Measurements from ENCODE around the gene CCDC112. TPM values are rescaled to one million over a fixed set of nuclear protein-coding genes. Genes with fewer than 3 reads are reported as not detected.

The CCDC112 gene
- total RNA-seq, 1 experiment from 2014 or later, result 13.4 TPM

DNA sequence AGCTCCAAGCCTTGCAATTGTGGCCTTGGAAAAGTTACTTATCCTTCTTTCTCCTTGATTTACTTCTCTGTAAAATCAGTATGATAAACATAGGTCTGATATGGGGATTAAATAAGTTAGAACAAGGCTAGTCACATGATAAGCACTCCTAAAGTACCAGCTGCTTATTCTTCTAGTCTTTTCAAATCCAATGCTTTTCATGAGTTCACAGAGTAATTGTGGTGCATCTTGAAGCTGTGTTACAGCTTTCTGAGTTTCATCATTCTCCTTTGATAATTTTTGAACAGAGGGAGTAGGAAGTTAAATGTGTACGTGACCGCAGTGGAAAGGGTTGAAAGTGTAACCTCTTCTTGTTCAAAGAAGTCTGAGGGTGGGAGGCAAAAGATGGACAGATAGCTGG is 38.8 kb upstream of the CCDC112 start:
- CTCF ChIA-PET, result no interaction called here
- no peak for DNase-seq (ENCODE audit: low spot score)
- no peaks in the 10 kb centered on the region for H3K36me3 ChIP-seq (ENCODE audit: insufficient read depth, low read length, poor library complexity, severe bottlenecking)
- no peaks in the 10 kb centered on the region for H3K4me1 ChIP-seq (ENCODE audit: insufficient read depth, low read length, poor library complexity, severe bottlenecking)
- no TSS peak for BruUV-seq (replicated peaks)
- intact Hi-C loops (cut with micrococcal nuclease; ENCODE audit: unreplicated experiment), result no loop called here
- TF ChIP-seq, protein P1, sequence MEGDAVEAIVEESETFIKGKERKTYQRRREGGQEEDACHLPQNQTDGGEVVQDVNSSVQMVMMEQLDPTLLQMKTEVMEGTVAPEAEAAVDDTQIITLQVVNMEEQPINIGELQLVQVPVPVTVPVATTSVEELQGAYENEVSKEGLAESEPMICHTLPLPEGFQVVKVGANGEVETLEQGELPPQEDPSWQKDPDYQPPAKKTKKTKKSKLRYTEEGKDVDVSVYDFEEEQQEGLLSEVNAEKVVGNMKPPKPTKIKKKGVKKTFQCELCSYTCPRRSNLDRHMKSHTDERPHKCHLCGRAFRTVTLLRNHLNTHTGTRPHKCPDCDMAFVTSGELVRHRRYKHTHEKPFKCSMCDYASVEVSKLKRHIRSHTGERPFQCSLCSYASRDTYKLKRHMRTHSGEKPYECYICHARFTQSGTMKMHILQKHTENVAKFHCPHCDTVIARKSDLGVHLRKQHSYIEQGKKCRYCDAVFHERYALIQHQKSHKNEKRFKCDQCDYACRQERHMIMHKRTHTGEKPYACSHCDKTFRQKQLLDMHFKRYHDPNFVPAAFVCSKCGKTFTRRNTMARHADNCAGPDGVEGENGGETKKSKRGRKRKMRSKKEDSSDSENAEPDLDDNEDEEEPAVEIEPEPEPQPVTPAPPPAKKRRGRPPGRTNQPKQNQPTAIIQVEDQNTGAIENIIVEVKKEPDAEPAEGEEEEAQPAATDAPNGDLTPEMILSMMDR (conservative IDR thresholded peaks at IDR 0.05; ENCODE audit: low read depth, low read length), result no peak
- no peak for TF ChIP-seq EZH2 (IDR thresholded peaks at IDR 0.05; ENCODE audit: borderline replicate concordance, low read depth, low read length, poor library complexity, severe bottlenecking)
- H3K27ac ChIP-seq (ENCODE audit: low read depth, low read length, poor library complexity, severe bottlenecking), result no peak overlapping the region
- H3K4me3 ChIP-seq (ENCODE audit: low read depth, low read length, poor library complexity, severe bottlenecking), result no peak overlapping the region
- no peaks in the 10 kb centered on the region for H3K27me3 ChIP-seq (replicated peaks; ENCODE audit: insufficient read depth, low read depth, low read length, poor library complexity)
- H3K9me3 ChIP-seq (ENCODE audit: low read depth, low read length, poor library complexity, severe bottlenecking), result no peaks in the 10 kb centered on the region
- POLR2A ChIA-PET (ENCODE audit: low non-redundant PET), result no interaction called here

DNA sequence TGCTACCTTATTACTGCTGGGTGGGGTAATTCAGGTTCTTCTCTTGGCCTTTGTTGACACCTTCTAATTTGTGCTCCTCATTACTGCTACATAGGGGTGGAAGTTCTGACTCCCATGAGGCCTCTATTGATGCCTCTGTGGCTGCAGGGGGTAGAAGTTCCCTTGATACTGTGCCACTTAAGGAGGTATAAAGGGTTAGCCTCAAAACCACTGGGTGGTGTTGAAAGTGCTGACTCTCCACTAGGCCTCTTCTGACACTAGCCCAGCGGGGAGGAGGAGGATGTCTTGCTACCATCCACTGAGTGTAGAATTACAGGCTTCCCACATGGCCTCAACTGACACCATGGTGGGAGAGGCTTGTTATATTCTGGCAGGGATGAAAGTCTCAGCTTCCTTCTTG is 36.7 kb upstream of the CCDC112 start:
- no peak overlapping the region for H3K27ac ChIP-seq (ENCODE audit: low read depth, low read length, poor library complexity, severe bottlenecking)
- no peak for TF ChIP-seq EZH2 (IDR thresholded peaks at IDR 0.05; ENCODE audit: borderline replicate concordance, low read depth, low read length, poor library complexity, severe bottlenecking)
- TF ChIP-seq, protein P1 (conservative IDR thresholded peaks at IDR 0.05; ENCODE audit: low read depth, low read length), result no peak
- H3K27me3 ChIP-seq (replicated peaks; ENCODE audit: insufficient read depth, low read depth, low read length, poor library complexity), result no peaks in the 10 kb centered on the region
- BruUV-seq (replicated peaks), result no TSS peak
- no peak overlapping the region for H3K4me3 ChIP-seq (ENCODE audit: low read depth, low read length, poor library complexity, severe bottlenecking)
- ChIA-PET POLR2A (ENCODE audit: low non-redundant PET) (no interaction called here), CTCF (no interaction called here)
- no peaks in the 10 kb centered on the region for H3K9me3 ChIP-seq (ENCODE audit: low read depth, low read length, poor library complexity, severe bottlenecking)
- no peaks in the 10 kb centered on the region for H3K36me3 ChIP-seq (ENCODE audit: insufficient read depth, low read length, poor library complexity, severe bottlenecking)
- H3K4me1 ChIP-seq (ENCODE audit: insufficient read depth, low read length, poor library complexity, severe bottlenecking), result no peaks in the 10 kb centered on the region
- intact Hi-C loops (cut with micrococcal nuclease; ENCODE audit: unreplicated experiment), result no loop called here
- peak; percentile 6 for DNase-seq (ENCODE audit: low spot score)

DNA sequence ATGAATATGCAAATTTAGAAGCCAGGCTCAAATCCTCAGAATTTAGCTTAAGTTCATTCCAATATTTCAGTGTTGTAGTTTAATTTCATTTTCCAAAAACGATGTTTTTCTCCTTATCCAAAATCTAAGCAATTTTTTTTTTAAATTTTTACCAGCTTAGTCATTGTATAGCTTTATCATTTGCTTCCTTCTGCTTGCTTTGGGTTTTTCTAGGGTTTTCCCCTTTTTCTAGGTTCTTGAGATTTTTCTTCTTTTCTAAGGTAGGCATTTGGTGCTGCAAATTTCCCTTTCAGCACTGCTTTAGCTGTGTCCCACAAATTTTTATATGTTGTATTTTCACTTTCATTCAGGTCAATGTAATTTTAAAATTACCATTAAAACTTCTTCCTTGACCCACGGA is 34.4 kb upstream of the CCDC112 start:
- ChIA-PET POLR2A (ENCODE audit: low non-redundant PET) (interaction anchor here (0.7 kb wide), 1 partner anchor 1337 kb away, joined by 4 read pairs; no protein-coding TSS in a partner anchor), CTCF (no interaction called here)
- peaks cover under 1% of the 10 kb centered on the region for H3K27me3 ChIP-seq (replicated peaks; ENCODE audit: insufficient read depth, low read depth, low read length, poor library complexity)
- intact Hi-C loops (cut with micrococcal nuclease; ENCODE audit: unreplicated experiment), result no loop called here
- H3K36me3 ChIP-seq (ENCODE audit: insufficient read depth, low read length, poor library complexity, severe bottlenecking), result no peaks in the 10 kb centered on the region
- H3K4me1 ChIP-seq (ENCODE audit: insufficient read depth, low read length, poor library complexity, severe bottlenecking), result no peaks in the 10 kb centered on the region
- H3K27ac ChIP-seq (ENCODE audit: low read depth, low read length, poor library complexity, severe bottlenecking), result no peak overlapping the region
- no peak for DNase-seq (ENCODE audit: low spot score)
- no peak overlapping the region for H3K4me3 ChIP-seq (ENCODE audit: low read depth, low read length, poor library complexity, severe bottlenecking)
- BruUV-seq (replicated peaks), result no TSS peak
- H3K9me3 ChIP-seq (ENCODE audit: low read depth, low read length, poor library complexity, severe bottlenecking), result no peaks in the 10 kb centered on the region
- no peak for TF ChIP-seq EZH2 (IDR thresholded peaks at IDR 0.05; ENCODE audit: borderline replicate concordance, low read depth, low read length, poor library complexity, severe bottlenecking)
- TF ChIP-seq, protein P1 (conservative IDR thresholded peaks at IDR 0.05; ENCODE audit: low read depth, low read length), result no peak

All from A673 (cell line).